Hematopoietic multipotent progenitor cell treated with erythropoietin and hydrocortisone succinate and interleukin-3 and kit ligand, for 17 days (in vitro differentiated cells): ENCODE measurements around the gene BCL2L13.
A peak's percentile ranks its signal among the peaks of the same experiment; 100 is the strongest.

ENCODE experiments used
- DNase-seq: peaks from one replicate; pipeline ENCODE4 v3.0.0-alpha.2; 2015; ENCODE audit warnings: low spot score

BCL2L13 gene

GRCh38 chr22:17638432-17639246 lies at the start of gene BCL2L13:
BCL2L13 (plus strand) TSS chr22:17638757; CDS start chr22:17655712, 16,955 bp downstream.
- peak; percentile 93 for DNase-seq

- DNase-seq, result no peak
Measured at GRCh38 chr22:17589810-17590375, 48.7 kb upstream of the BCL2L13 start.

GRCh38 chr22:17590586-17590985 lies 48.0 kb upstream of the BCL2L13 start:
- no peak for DNase-seq

GRCh38 chr22:17592201-17592600 lies 46.4 kb upstream of the BCL2L13 start:
- no peak for DNase-seq

GRCh38 chr22:17596226-17596625 lies 42.3 kb upstream of the BCL2L13 start:
- no peak for DNase-seq

GRCh38 chr22:17597217-17597616 lies 41.3 kb upstream of the BCL2L13 start:
- DNase-seq, result no peak

- no peak for DNase-seq
Measured at GRCh38 chr22:17598318-17598717, 40.2 kb upstream of the BCL2L13 start.

- no peak for DNase-seq
Measured at GRCh38 chr22:17601031-17601430, 37.5 kb upstream of the BCL2L13 start.

GRCh38 chr22:17603668-17604067 lies 34.9 kb upstream of the BCL2L13 start:
- DNase-seq, result no peak

GRCh38 chr22:17606496-17606895 lies 32.1 kb upstream of the BCL2L13 start:
- no peak for DNase-seq

GRCh38 chr22:17607891-17608521 lies 30.6 kb upstream of the BCL2L13 start:
- no peak for DNase-seq

GRCh38 chr22:17612057-17612456 lies 26.5 kb upstream of the BCL2L13 start:
- DNase-seq, result no peak

GRCh38 chr22:17613280-17613679 lies 25.3 kb upstream of the BCL2L13 start:
- DNase-seq, result no peak

- DNase-seq, result no peak
Measured at GRCh38 chr22:17627961-17628405, 10.6 kb upstream of the BCL2L13 start.

GRCh38 chr22:17628406-17629172 lies 10.0 kb upstream of the BCL2L13 start, which contains the start of gene ATP6V1E1:
ATP6V1E1 (minus strand) TSS chr22:17628749; CDS start chr22:17628635, 114 bp downstream.
- DNase-seq, result peak; percentile 99

GRCh38 chr22:17629173-17629489 lies 9.4 kb upstream of the BCL2L13 start:
- DNase-seq, result no peak

- DNase-seq, result no peak
Measured at GRCh38 chr22:17629641-17630040, 8.9 kb upstream of the BCL2L13 start.

- DNase-seq, result no peak
Measured at GRCh38 chr22:17631076-17631565, 7.4 kb upstream of the BCL2L13 start.

GRCh38 chr22:17633217-17633997 lies 5.2 kb upstream of the BCL2L13 start:
- peak; percentile 59 for DNase-seq

GRCh38 chr22:17633998-17634323 lies 4.6 kb upstream of the BCL2L13 start:
- peak; percentile 4 for DNase-seq

- no peak for DNase-seq
Measured at GRCh38 chr22:17634696-17635095, 3.9 kb upstream of the BCL2L13 start.
